GM12878 (cell line): ENCODE data around the gene MAP3K5. TPM values are rescaled to one million over a fixed set of nuclear protein-coding genes. Genes with fewer than 3 reads are reported as not detected.
"Not testable (repeated sequence)": the region's sequence is repeated elsewhere in the genome, so short reads cannot be mapped to it uniquely, and the experiment has no call there.

ENCODE experiments used
- ATAC-seq: fragments of 200-7000 bp; cut with Tn5 transposase; 3 replicates; pipeline ENCODE4 v1.9.1; 2020; ENCODE audit warnings: mild to moderate bottlenecking, moderate library complexity
- BruUV-seq: library from RNA; stranded (reverse); fragments of 400-500 nt; replicated peaks from 2 replicates; lab custom pipeline; 2021; lab: Mats Ljungman, UMichigan
- CTCF ChIA-PET: fragments of 300-600 bp; sonication (Branson Sonifier 250); formaldehyde crosslinking; extraction: SDS; loops from one replicate; lab custom pipeline; 2021; ENCODE audit warnings: inconsistent platforms; lab: Yijun Ruan, JAX
- POLR2A ChIA-PET: fragments of 350-600 bp; formaldehyde crosslinking; extraction: SDS; loops from one replicate; lab custom pipeline; 2021; ENCODE audit warnings: inconsistent platforms; lab: Charles Lee
- RAD21 ChIA-PET: fragments of 300-600 bp; sonication (Branson Sonifier 250); formaldehyde crosslinking; loops from one replicate; lab custom pipeline; 2023; ENCODE audit warnings: antibody characterized with exemption; ENCODE audit not compliant: unreplicated experiment; lab: Charles Lee
- SMC1A ChIA-PET: fragments of 300-600 bp; sonication (Branson Sonifier 250); formaldehyde crosslinking; loops from one replicate; lab custom pipeline; 2023; ENCODE audit not compliant: unreplicated experiment, uncharacterized antibody; lab: Charles Lee
- DNase-seq: peaks from one replicate; pipeline ENCODE4 v3.0.0-alpha.2; 2011; ENCODE audit warnings: low read depth, low spot score
- FAIRE-seq: peaks from 3 replicates; lab custom pipeline; 2011; peaks lifted over from hg19 to GRCh38; lab: Jason Lieb, UNC
- H2AFZ ChIP-seq: 2 replicates; pipeline ENCODE4 v1.6.0; 2011; ENCODE audit warnings: low read depth, low read length, control low read depth; ENCODE audit not compliant: control insufficient read depth
- H3K27ac ChIP-seq: 2 replicates; pipeline ENCODE4 v1.5.1; 2011; ENCODE audit warnings: control low read depth; ENCODE audit not compliant: control insufficient read depth, insufficient read depth
- H3K27me3 ChIP-seq, 2 experiments: replicated peaks in 1 of 2; 2 replicates each; pipeline versions ENCODE4 v1.6.0 to v1.6.1; 2011; ENCODE audit warnings: low read length in 1 of 2; ENCODE audit not compliant: control insufficient read depth in 2 of 2, insufficient read depth in 2 of 2
- H3K36me3 ChIP-seq, 2 experiments: 2 replicates each; pipeline ENCODE4 v1.5.1; 2011; ENCODE audit warnings: low read length in 1 of 2; ENCODE audit not compliant: control insufficient read depth in 2 of 2, insufficient read depth in 2 of 2
- H3K4me1 ChIP-seq: 2 replicates; pipeline ENCODE4 v1.6.1; 2011; ENCODE audit warnings: mild to moderate bottlenecking, low read length, moderate library complexity, mixed read lengths; ENCODE audit not compliant: control insufficient read depth, insufficient read depth
- H3K4me2 ChIP-seq: 2 replicates; pipeline ENCODE4 v1.6.0; 2011; ENCODE audit warnings: control low read depth; ENCODE audit not compliant: control insufficient read depth, insufficient read depth
- H3K4me3 ChIP-seq: fragments of 200-600 bp; sonication (generic); 2 replicates; pipeline ENCODE4 v1.5.1; 2016
- H3K79me2 ChIP-seq: 2 replicates; pipeline ENCODE4 v1.6.0; 2011; ENCODE audit warnings: low read length; ENCODE audit not compliant: control insufficient read depth, insufficient read depth
- H3K9ac ChIP-seq: 2 replicates; pipeline ENCODE4 v1.8.0; 2011; ENCODE audit warnings: low read length, control low read depth, mixed read lengths; ENCODE audit not compliant: control insufficient read depth, insufficient read depth
- H3K9me3 ChIP-seq: replicated peaks from 3 replicates; pipeline ENCODE4 v1.5.1; 2011; ENCODE audit warnings: mild to moderate bottlenecking, low read length; ENCODE audit not compliant: control insufficient read depth, insufficient read depth
- H4K20me1 ChIP-seq: 2 replicates; pipeline ENCODE4 v1.6.0; 2011; ENCODE audit not compliant: control insufficient read depth, insufficient read depth
- CEBPZ ChIP-seq: fragments of 150-350 bp; IDR thresholded peaks from 2 replicates; pipeline ENCODE4 v1.6.1; 2016; ENCODE audit warnings: low read depth, low read length
- FOS ChIP-seq: IDR thresholded peaks from 3 replicates; pipeline ENCODE4 v1.6.1; 2011; ENCODE audit warnings: borderline replicate concordance; ENCODE audit not compliant: insufficient read length; ENCODE audit errors: extremely low read depth
- NFYB ChIP-seq: IDR thresholded peaks from 2 replicates; pipeline ENCODE4 v1.6.1; 2011; ENCODE audit warnings: low read depth, mild to moderate bottlenecking, low read length, improper control_type of control experiment, moderate library complexity; ENCODE audit not compliant: insufficient read depth
- PKNOX1 ChIP-seq: fragments of 450-650 bp; IDR thresholded peaks from 2 replicates; pipeline ENCODE4 v1.6.1; 2016; ENCODE audit warnings: mild to moderate bottlenecking
- SMC3 ChIP-seq: IDR thresholded peaks from 2 replicates; pipeline ENCODE4 v1.6.1; 2011; ENCODE audit warnings: low read length, improper control_type of control experiment, borderline replicate concordance
- WGBS: methylation state at CpG from one replicate; pipeline ENCODE4 v1.1.6; 2016; ENCODE audit warnings: low lambda C conversion rate; ENCODE audit not compliant: insufficient replicate concordance, insufficient coverage; ENCODE audit errors: missing lambda C conversion rate; 5-methylcytosine and 5-hydroxymethylcytosine counted together
- in situ Hi-C: fragments of 300-500 bp; cut with MboI; formaldehyde crosslinking; loops from 9 replicates; pipeline ENCODE4 v1.14.3; 2018; ENCODE audit warnings: mixed read lengths
- intact Hi-C: fragments of 100-400 bp; cut with micrococcal nuclease; formaldehyde crosslinking; loops from one replicate; pipeline ENCODE4 v1.14.2; 2022; ENCODE audit not compliant: unreplicated experiment
- polyA plus RNA-seq, 11 experiments: library from polyadenylated mRNA; depleted of rRNA in 4 of 11; unstranded in 6 of 11; stranded (reverse) in 5 of 11; fragments of >200 nt; fragmentation: Nextera tagmentation in 4 of 11; fragmentation: Illumina TruSeq in 1 of 11; extraction: Ambion mirVana in 4 of 11; extraction: Trizol in 1 of 11; gene quantifications; 1 replicate in 1 of 11; 2 replicates in 10 of 11; pipeline versions ENCODE4 v1.2.1 to v1.2.3, GENCODE V29; 2011 to 2016; ENCODE audit warnings: inconsistent platforms in 2 of 11, missing spikeins in 2 of 11, low read depth in 1 of 11
- total RNA-seq, 4 experiments: library from RNA; depleted of rRNA in 3 of 4; stranded (reverse); fragments of >200 nt in 3 of 4; fragmentation: Illumina TruSeq in 1 of 4; extraction: Trizol in 1 of 4; gene quantifications; 2 replicates each; pipeline versions ENCODE4 v1.2.1 to v1.2.3, GENCODE V29; 2013 to 2021

The MAP3K5 gene
- total and polyA plus RNA-seq, 10 of the 15 experiments (the other 5 are each of a cell fraction or from before 2014, with no cell fraction given) = 5.4 to 34.3 (median 26.4) TPM

GRCh38 chr6:136816656-136817055 lies 24.4 kb upstream of the MAP3K5 start (continued):
- TF ChIP-seq PKNOX1 = no peak
- no peak for TF ChIP-seq CEBPZ
- TF ChIP-seq SMC3 = no peak
- no peak for TF ChIP-seq NFYB
- no peak for TF ChIP-seq FOS

- H3K27me3 ChIP-seq, POLR2A ChIA-PET, H3K36me3 ChIP-seq, H3K4me3 ChIP-seq, H2AFZ ChIP-seq, H4K20me1 ChIP-seq, in situ Hi-C loops, H3K9ac ChIP-seq, intact Hi-C loops, H3K79me2 ChIP-seq, BruUV-seq, H3K4me2 ChIP-seq, DNase-seq, FAIRE-seq, CTCF ChIA-PET, H3K4me1 ChIP-seq, ATAC-seq, RAD21 ChIA-PET, H3K9me3 ChIP-seq, SMC1A ChIA-PET, H3K27ac ChIP-seq: not testable (repeated sequence)
- 60% methylated on average over 1 of the region's 1 CpG for WGBS
Measured at GRCh38 chr6:136815608-136816007, 23.3 kb upstream of the MAP3K5 start.
